ENCODE data around the gene MYADM.
A peak's percentile ranks its signal among the peaks of the same experiment; 100 is the strongest.
"Not testable (repeated sequence)": the region's sequence is repeated elsewhere in the genome, so short reads cannot be mapped to it uniquely, and the experiment has no call there.

MYADM gene, protein sequence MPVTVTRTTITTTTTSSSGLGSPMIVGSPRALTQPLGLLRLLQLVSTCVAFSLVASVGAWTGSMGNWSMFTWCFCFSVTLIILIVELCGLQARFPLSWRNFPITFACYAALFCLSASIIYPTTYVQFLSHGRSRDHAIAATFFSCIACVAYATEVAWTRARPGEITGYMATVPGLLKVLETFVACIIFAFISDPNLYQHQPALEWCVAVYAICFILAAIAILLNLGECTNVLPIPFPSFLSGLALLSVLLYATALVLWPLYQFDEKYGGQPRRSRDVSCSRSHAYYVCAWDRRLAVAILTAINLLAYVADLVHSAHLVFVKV

DNA sequence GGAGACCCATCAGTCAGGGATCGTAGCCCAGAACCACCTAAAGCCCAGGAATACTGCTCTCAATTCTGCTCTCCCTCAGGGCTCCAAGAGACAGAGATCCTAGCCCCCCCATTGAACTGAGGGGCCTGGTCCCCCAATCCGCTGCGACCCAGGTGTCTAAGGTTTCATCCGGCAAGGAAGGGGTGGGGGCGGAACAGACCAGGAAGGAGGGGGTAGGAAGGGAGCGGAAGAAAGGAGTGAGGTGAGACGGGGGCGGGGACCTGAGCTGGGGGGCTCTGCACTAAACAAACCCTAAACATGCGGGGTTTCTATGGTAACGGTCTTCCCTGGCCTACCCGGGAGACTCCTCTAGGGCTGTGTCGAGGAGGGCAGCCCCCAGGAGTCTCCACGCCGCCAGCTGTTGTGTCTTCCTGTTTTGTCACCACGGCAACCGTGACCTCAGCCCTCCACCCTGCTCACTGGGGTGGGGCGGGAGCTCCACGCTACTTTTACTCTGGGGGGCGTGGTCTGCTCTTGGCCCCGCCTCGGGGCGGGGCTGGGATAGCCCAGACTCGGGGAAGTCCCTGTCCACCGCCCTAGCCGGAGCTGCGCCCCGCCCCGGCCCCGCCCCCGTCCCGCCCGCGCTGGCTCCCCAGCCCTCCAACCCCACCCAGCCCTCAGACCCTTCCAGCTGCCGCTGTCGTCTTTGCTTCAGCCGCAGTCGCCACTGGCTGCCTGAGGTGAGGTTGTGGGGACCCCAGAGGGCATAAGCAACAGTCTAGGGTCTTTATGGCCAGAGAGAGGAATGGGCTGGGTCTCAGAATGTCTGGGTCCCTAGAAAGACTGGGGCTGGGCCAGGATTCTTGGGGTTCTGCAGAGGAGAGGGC is at the start of gene MYADM:
MYADM (plus strand) TSS at position 659 of the 866 bp plus-strand sequence. CDS start 5,647 bp downstream, outside the sequence.
- FAIRE-seq (peak; percentile 55), DNase-seq (ENCODE audit: low spot score) (peak; percentile 98)

DNA sequence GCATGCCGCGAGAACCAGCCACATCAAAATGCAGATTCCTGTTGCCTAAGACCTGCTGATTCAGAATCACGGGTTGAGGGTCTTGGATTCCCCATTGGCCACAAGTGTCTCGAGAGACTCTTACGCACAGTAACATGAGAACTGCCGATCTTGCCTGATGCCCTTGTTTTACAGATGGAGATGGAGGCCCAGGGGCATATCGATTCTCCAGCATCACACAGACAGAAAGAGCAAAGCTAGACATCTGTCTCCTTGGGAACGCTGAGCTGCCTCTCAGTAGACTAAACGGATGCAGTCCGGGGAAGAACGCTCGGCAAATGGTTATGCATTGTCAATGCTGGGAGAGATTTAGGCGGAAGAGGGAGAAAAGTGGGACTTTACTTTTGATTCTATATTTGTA is 48.9 kb upstream of the MYADM start:
- FAIRE-seq (no peak), DNase-seq (ENCODE audit: low spot score) (no peak)

DNA sequence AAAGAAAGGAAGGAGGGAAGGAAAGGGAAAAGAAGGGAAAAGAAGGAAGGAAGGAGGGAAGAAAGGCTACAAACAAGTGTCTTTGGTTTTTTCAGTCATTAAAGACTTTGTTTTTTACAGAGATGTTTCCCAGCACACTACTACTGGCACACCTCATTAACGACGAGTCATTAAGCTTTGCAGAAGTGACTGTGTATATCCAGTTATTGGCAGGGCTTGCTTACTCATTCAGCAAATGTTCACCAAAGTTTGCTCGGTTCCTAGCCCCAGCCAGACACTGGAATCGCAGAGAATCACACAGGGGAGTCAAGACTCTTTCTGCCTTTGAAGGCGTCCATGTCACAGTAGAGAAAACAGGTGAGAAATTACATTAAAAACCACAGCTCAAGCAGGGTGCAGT is 47.8 kb upstream of the MYADM start:
- FAIRE-seq (no peak), DNase-seq (ENCODE audit: low spot score) (no peak)

DNA sequence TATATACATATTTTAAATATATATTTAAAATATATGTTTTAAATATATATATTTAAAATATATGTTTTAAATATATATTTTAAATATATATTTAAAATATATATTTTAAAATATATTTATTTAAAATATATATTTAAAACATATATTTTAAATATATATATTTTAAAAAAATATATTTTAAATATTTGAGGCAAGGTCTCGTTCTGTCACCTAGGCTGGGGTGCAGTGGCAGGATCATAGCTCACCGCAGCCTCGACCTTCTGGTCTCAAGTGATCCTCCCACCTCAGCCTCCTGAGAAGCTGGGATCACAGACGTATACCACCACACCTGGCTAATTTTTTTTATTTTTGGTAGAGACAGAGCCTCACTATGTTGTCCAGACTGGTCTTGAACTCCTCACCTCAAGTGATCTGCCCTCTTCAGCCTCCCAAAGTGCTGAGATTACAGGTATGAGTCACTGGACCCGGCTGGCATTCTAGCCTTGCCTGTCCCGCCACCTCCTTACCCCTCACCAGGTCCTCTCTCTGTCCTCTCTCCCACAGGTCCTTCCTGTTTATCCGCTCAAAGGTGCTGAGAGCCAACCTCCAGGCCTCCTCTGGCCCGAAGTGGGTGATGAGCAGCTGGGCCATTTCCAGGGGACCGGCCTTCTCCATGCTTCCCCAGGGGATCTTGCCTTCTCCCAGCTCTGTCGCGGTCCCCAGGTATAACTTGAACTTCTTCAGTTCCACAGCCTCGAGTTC is 44.1 kb upstream of the MYADM start:
- DNase-seq (ENCODE audit: low spot score) (no peak), FAIRE-seq (peak; percentile 99)

DNA sequence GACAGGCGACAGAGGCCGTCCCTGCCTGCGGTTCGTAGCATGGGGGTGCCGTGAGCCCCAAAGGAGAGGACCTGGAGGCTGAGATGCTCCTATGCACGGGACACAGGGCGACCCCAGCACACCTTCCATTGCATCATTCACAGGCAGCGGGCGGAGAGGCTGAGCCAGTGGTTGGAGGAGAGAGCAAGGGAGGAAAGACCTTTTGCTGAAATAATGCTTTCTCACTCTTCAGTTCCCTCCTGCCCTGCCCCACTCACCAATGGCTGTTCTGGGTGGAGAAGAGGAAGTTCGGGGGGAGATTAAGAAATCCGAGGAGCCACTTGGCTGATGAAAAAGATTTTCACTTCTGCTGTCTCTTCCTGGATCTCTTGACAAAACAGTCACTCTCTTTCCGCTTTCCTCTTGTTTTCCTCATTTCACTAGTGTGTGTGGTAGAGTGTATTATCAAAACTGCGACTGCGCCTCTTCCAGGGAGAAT is 43.5 kb upstream of the MYADM start, which contains the start of gene NLRP12:
NLRP12 (minus strand) TSS at position 181 of the 478 bp plus-strand sequence; CDS start at position 41, 140 bp downstream.
- DNase-seq (ENCODE audit: low spot score), result no peak
- FAIRE-seq, result no peak

DNA sequence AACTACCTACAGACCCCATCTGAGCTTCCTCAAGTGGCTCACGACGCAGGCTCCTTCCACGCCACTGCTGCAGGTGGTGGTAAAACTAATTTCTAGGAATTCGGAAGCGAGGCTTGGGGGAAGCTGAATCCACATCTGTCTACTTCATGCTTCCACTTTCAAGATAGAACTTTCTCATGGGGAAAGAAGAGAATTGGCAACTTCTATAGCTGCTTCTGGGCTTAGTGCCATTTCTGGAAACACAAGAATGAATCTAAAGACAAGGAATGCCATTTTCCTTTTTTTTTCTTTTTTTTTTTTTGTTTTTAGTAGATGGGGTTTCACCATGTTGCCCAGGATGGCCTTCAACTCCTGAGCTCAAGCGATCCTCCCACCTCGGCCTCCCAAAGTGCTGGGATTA is 40.8 kb upstream of the MYADM start:
- FAIRE-seq (no peak), DNase-seq (ENCODE audit: low spot score) (no peak)

DNA sequence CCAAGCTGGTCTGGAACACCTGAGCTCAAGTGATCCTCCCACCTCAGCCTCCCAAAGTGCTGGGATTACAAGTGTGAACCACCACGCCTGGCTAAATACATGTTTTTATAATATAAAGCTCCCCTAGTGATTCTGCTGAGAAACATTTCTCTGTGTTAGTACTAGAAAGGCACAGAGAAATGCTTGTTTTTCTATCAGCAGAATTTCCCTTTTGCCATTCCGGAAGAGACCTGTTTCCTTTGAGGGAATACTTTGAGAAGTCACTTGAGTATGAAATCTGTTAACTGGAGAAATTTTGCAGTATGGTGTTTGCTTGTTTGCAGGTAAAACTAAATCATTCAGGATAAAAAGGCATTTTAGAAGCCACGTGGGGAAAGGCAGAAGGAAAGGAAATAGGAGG is 39.2 kb upstream of the MYADM start:
- DNase-seq (ENCODE audit: low spot score), result no peak
- no peak for FAIRE-seq

DNA sequence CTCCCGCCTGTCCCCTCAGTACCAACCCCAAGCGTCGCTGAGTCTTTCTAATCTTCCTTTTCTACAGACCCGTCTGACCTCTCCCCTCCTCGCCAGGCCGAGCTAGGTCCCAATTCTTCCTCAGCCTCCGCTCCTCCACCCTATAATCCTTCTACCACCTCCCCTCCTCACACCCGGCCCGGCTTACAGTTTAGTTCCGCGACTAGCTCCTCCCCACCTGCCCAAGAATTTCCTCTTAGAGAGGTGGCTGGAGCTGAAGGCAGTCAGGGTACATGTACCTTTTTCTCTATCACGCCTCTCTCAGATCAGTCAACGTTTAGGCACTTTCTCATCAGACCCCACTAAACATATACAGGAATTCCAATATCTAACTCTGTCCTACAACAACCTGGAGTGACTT is 34.8 kb upstream of the MYADM start:
- not testable (repeated sequence) for DNase-seq (ENCODE audit: low spot score); FAIRE-seq

DNA sequence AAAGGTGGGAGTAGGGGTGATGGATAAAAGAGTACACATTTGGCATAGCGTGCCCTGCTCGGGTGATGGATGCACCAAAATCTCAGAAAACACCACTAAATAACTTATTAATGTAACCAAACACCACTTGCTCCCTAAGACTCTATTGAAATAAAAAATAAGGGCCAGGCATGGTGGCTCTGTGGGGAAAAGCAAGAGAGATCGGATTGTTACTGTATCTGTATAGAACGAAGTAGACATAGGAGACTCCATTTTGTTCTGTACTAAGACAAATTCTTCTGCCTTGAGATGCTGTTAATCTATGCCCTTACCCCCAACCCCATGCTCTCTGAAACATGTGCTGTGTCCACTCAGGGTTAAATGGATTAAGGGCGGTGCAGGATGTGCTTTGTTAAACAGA is 29.2 kb upstream of the MYADM start:
- DNase-seq (ENCODE audit: low spot score); FAIRE-seq: not testable (repeated sequence)

DNA sequence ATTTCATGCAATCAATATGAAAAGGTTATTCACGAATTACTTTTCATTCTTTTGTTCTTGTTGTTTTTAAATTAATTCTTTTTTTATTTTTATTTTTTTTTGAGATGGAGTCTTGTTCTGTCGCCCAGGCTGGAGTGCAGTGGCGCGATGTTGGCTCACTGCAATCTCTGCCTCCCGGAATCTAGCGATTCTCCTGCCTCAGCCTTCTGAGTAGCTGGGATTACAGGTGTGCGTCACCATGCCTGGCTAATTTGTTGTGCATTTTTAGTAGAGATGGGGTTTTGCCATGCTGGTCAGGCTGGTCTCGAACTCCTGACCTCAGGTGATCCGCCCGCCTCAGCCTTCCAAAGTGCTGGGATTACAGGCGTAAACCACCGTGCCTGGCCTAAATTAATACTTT is 27.4 kb upstream of the MYADM start:
- not testable (repeated sequence) for FAIRE-seq

DNA sequence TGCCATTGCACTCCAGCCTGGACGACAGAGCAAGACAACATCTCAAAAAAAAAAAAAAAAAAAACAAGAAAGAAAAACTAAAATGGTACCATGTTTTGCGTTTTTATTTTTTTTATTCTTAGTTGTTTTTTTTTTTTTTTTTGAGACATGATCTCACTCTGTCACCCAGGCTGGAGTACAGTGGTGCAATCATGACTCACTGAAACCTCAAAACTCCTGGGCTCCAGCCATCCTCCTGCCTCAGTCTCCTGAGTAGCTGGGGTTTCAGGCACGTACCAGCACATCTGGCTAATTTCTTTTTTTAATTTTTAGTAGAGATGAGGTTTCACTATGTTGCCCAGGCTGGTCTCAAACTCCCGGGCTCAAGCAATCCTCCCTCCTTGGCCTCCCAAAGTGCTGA is 26.8 kb upstream of the MYADM start:
- peak; percentile 86 for FAIRE-seq

More for the DNA sequence above, 27.4 kb upstream of the MYADM start:
- not testable (repeated sequence) for DNase-seq (ENCODE audit: low spot score)

DNA sequence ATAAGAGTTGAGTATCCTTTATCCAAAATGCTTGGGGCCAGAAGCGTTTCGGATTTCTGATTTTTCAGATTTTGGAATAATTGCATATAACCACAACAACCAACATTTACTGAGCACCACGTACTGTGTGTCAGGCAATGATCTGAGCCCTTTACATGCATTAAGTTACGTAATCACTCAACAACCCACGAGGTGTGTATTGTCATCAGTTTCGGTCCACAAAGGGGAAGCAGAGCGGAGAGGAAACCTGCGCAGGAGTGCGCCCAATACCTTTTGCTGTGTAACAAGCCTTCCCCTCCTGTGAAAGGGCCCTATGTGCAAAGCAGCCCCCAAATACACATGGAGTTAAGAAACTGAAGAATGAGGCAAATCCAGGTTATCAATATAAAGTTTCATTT is 22.8 kb upstream of the MYADM start:
- DNase-seq (ENCODE audit: low spot score), result no peak
- FAIRE-seq, result no peak

More for the DNA sequence above, 26.8 kb upstream of the MYADM start:
- peak; percentile 69 for DNase-seq (ENCODE audit: low spot score)

DNA sequence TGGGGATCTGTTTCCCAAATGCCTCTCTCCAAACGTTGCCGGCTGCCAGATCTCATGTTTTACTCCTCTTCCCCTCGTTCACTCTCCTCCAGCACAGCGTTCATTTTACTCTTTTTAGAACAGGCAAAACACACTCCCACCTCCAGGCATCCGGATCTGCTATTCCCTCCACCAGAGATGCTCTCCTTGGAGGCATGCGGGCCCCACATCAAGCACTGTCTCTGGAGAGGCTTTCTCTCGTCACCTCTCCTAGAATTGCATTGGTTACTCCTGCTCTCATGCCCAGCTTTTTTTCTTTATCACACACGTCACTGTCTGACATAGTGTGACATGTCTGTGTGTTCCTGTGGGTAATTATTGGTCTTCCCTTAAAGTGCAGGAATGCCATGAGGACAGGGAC is 20.1 kb upstream of the MYADM start:
- FAIRE-seq (no peak), DNase-seq (ENCODE audit: low spot score) (no peak)

DNA sequence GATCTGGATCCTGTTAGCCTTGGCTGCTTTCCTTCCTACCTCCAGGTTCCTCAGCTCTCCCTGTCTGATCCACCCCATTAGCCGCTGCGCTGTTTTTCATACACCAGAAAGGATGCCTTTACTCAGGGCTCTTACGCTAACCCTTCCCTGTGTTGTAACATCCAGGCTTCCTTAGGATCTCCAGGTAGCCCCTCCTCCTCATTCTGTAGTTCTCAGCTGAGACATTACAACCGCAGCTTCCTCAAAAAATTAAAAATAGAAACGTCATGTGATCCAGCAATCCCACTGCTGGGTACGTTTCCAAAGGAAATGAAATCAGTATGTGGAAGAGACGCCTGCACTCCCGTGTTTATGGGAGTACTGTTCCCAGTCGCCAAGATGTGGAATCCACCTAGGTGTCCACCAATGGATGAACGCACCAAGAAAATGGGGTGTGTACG is 18.4 kb upstream of the MYADM start:
- no peak for FAIRE-seq

DNA sequence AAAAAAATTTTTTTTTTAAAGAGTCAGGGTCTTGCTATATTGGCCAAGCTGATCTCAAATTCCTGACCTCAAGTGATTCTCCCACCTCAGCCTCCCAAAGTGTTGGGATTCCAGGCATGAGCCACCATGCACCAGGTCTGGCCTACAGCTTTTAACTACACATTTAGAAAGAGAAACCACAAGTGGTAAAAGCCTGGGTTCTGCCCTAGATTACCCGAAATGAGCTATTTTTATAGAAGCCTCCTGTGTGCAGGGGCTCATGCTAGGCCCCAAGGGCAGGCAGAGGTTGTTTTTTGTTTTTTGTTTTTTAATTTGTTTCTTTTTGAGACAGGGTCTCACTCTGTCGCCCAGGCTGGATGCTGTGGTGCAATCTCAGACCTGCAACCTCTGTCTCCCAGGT is 14.0 kb upstream of the MYADM start:
- FAIRE-seq, result no peak
- DNase-seq (ENCODE audit: low spot score), result no peak

More for the DNA sequence above, 18.4 kb upstream of the MYADM start:
- no peak for DNase-seq (ENCODE audit: low spot score)

DNA sequence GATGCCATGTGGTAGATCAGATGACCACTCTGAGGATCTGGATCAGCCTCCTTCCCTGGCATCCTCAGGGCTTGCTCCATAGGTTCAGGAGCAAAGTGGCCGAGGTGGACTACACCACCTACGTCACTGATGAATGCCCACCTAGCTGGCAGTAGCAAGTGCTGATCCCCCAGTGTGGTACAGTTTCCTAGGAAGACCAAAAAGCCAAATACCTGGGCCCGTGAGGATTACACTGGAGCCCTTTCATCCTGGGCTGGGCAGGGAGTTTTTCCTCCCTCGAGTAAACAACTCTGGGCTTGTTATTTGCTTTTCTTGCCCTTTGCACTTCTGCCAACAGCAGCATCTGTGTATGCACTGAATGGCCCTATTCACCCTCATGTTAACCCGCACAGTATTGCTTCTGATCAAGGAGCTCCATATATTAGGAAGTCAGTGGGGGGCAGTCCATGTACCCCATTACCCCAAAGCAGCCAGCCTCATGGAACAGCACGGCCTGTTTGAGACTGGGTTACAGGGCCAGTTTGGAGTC is 3.3 kb upstream of the MYADM start:
- no peak for FAIRE-seq
- DNase-seq (ENCODE audit: low spot score), result no peak

DNA sequence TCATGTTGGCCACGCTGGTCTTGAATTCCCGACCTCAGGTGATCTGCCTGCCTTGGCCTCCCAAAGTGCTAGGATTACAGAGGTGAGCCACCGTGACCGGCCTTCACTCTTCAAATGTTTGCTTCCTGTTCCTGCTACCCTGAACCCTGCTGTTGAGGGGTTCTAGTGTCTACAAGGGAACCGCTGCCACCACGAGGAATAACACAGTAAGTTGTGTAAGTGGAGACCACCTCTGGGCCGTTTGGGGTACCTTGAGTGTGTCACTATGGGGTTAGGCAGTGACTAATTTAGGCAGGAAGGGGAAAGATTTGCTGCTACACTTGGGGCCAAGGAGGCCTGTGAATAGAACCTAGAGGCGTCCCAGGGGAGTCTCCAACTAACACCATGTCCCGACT is 2.2 kb upstream of the MYADM start:
- DNase-seq (ENCODE audit: low spot score) (no peak), FAIRE-seq (no peak)

DNA sequence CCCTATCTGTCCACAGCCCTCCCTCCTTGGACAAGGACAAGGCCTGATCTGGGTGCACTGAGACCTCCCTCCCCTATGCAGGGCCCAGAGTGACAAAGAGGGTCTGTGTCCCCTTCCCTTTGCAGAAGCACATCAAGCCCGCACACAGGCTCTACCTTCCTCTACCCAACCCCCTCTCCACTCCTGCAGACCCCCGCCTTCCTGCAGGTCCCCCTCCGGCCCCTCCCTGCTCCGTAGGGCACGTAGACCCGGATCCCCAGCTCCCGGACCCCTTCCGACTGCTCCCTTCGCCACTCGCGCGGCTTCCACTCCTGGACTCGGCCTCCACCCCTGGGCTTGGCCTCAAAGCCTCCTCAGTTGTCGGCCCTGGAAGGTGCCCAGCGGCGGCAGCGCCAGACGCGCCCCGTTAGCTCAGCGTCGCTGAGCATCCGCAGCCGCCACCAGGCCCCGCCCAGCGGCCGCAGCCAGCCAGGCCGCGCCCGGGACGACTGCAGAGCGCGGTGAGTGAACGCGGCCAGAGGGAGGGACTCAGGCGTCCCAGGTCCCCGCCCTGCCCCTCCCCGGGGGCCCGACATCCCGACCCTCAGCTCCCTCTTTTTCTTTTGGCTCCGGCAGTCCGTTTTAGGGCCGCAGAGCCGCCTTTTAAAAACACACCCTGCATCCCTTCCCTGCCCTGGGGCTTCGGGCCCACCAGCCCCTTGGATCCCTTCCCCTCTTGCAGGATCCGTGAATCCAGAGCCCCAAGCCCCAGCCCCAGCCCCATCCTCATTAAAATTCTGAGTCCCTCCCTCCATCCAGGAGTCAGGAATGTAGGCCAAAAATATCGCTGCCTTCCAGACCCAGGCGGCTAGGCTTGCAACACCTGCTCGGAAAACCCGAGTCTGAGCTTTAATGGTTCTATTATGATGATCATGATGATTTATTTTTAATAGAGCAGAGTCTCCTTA is 1.5 kb upstream of the MYADM start:
- FAIRE-seq (no peak), DNase-seq (ENCODE audit: low spot score) (peak; percentile 55)

DNA sequence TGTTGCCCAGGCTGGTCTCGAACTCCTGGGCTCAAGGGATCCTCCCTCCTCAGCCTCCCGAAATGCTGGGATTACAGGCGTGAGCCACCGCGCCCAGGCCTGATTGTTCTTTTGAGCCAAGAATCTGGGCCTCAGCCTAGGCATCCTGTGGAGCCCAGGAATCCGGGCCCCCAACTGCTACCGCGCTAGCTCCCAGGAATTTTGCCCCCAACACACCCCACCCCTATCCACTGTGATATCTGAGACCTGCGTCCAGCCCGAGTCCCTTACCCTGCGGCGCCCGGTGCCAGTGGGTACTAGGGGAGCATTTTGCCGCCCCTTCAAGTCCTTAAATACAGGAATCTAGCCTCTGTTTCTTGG is 838 bp upstream of the MYADM start:
- FAIRE-seq (no peak), DNase-seq (ENCODE audit: low spot score) (no peak)
